Dedifferentiated amniotic fluid mesenchymal stem cell (primary cell): ENCODE data around the gene TTC21A.
"Not testable (repeated sequence)": the region's sequence is repeated elsewhere in the genome, so short reads cannot be mapped to it uniquely, and the experiment has no call there.

Experiments used
- DNase-seq: peaks from one replicate; pipeline ENCODE4 v3.0.0-alpha.2; 2016; ENCODE audit errors: extremely low spot score

TTC21A gene, protein sequence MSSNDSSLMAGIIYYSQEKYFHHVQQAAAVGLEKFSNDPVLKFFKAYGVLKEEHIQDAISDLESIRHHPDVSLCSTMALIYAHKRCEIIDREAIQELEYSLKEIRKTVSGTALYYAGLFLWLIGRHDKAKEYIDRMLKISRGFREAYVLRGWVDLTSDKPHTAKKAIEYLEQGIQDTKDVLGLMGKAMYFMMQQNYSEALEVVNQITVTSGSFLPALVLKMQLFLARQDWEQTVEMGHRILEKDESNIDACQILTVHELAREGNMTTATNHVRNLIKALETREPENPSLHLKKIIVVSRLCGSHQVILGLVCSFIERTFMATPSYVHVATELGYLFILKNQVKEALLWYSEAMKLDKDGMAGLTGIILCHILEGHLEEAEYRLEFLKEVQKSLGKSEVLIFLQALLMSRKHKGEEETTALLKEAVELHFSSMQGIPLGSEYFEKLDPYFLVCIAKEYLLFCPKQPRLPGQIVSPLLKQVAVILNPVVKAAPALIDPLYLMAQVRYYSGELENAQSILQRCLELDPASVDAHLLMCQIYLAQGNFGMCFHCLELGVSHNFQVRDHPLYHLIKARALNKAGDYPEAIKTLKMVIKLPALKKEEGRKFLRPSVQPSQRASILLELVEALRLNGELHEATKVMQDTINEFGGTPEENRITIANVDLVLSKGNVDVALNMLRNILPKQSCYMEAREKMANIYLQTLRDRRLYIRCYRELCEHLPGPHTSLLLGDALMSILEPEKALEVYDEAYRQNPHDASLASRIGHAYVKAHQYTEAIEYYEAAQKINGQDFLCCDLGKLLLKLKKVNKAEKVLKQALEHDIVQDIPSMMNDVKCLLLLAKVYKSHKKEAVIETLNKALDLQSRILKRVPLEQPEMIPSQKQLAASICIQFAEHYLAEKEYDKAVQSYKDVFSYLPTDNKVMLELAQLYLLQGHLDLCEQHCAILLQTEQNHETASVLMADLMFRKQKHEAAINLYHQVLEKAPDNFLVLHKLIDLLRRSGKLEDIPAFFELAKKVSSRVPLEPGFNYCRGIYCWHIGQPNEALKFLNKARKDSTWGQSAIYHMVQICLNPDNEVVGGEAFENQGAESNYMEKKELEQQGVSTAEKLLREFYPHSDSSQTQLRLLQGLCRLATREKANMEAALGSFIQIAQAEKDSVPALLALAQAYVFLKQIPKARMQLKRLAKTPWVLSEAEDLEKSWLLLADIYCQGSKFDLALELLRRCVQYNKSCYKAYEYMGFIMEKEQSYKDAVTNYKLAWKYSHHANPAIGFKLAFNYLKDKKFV (N-terminal part only)

GRCh38 chr3:39107388-39108199, at the start of gene TTC21A, which contains the start of gene GORASP1:
TSS of gene TTC21A (plus strand) at chr3:39107680. CDS start at chr3:39107838, 158 bp downstream.
TSS of gene GORASP1 (minus strand) at chr3:39107627. CDS start at chr3:39107541, 86 bp downstream.
- peak; percentile 89 for DNase-seq

DNA sequence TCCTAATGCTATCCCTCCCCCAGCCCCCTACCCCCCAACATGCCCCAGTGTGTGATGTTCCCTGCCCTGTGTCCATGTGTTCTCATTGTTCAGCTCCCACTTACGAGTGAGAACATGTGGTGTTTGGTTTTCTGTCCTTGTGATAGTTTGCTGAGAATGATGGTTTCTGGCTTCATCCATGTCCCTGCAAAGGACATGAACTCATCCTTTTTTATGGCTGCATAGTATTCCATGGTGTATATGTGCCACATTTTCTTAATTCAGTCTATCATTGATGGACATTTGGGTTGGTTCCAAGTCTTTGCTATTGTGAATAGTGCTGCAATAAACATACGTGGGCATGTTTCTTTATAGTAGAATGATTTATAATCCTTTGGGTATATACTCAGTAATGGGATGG, 46.3 kb upstream of the TTC21A start:
- not testable (repeated sequence) for DNase-seq

DNA sequence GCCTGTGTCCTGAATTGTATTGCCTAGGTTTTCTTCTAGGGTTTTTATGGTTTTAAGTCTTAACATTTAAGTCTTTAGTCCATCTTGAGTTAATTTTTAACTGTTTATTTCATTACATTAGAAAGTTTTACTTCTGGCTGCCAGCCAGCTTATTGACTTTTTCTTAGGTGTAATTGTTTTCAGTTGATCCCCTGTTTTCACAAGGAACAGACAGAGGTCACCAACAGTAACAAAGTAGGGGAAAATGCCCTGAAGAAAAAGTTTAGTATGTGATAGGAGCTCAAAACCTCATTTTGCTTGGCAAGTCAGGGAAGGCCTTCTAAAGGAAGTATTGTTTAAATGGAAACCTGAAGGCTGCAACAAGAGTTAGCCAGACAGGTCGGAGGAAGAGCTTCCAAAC, 45.3 kb upstream of the TTC21A start:
- DNase-seq = no peak

- DNase-seq = no peak
Observed at GRCh38 chr3:39063143-39063542, 44.3 kb upstream of the TTC21A start.

GRCh38 chr3:39064646-39065045, 42.8 kb upstream of the TTC21A start:
- peak; percentile 71 for DNase-seq

DNA sequence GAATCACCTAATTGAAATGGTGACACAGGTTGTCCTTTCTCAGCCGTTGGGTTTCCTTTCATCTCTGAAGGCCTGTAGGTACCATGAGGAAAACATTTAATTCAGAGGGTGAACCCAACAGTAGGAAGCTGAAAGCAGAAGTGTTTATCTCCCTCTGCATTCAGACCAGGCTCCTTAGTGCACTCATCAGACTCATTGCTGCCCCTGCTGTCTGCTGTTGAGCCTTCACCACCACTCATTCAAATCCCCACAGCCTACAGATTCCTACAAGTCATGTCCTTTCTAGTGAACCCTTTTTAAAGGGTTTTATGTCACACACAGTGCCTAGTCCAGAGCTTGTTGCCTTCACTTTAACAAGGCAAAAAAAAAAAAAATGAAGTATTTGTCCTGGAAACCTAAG, 42.3 kb upstream of the TTC21A start:
- DNase-seq = peak; percentile 34

DNA sequence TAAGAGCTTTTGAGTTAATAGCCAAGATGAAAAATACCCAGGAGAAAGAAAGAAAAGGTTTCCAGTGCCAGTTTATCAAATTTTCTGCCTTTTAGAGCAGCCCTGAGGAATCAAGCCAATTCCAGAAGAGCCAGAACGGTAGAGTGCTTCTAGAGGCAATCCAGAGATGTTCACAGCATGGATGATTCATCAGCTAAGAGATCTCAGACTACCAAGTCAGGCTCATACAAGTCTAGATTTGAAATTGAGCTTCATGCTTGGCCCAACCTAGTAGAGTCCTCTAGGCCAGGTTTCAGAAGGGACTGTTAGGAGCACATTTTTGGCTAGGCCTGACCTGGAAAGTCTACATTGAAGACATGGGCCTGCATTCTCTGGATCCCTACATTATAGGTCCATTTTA, 40.2 kb upstream of the TTC21A start:
- no peak for DNase-seq

DNA sequence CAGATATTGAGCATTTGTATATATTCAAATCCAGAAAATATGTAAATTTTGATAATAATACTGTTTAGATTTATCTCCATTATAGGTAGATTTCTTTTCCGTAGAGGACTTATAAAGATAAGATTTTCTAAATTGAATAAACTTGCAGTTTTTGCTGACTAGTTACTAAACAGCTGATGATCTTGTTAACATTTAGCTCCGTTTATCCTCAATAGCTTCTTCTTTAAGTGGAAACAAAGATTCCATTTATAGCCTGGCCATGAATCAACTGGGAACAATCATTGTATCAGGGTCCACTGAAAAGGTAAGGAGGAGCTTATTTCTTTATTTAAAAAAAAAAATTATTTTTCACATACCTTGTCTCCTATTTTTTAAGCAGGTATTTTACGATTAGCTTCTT, 38.9 kb upstream of the TTC21A start:
- DNase-seq = no peak

- DNase-seq = no peak
Observed at GRCh38 chr3:39075910-39076309, 31.6 kb upstream of the TTC21A start.

GRCh38 chr3:39079530-39079929, 27.9 kb upstream of the TTC21A start:
- DNase-seq = no peak

- no peak for DNase-seq
Observed at GRCh38 chr3:39080026-39080425, 27.5 kb upstream of the TTC21A start.

DNA sequence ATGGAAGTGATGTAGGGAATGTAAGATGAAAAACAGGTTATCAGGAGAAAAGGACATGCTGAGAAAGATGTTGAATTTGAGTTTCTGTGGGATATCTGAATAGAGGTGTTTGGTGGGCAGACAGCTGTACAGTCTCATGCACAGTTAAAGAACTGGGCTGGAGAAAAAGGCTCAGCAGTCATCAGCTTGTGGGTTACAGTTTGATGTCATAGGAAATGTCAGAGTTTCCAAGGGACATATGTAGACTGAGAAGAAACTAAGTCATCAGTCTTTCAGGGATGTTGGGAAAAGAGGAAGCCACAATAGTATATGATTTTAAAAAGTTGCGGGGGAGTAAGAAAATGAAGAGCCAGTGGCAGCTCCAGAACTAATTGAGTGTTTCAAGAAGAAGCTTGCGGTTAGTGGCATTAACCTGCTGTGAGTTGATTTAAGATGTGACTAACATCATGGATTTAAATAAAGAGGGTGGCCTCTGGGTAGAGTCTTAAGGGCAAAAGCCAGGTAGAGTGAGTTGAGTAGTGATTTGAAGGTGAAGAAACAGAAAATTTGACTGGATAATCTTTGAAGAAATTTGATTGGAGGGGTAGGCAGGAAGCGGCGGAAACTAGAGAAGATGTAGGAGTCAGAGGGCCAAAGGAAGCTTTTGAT, 24.7 kb upstream of the TTC21A start:
- no peak for DNase-seq

DNA sequence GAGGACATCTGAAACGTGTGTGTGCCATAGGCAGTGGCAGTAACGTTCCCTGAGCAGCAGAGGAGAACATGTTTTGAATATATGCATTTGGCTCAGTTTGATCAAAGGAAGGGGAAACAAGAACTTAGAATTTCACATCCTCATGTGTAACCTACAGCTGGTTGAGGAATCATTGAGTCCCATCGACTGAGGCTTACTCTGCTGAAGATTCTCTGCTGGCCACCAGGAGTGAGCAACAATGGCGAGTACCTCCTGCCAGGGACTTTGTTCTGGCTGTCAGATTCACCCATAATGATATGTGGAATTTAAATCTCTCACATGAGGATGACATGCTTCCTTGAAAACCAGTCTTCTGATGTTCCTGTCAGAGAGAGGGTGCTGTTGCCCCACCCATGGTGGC, 21.3 kb upstream of the TTC21A start:
- no peak for DNase-seq

DNA sequence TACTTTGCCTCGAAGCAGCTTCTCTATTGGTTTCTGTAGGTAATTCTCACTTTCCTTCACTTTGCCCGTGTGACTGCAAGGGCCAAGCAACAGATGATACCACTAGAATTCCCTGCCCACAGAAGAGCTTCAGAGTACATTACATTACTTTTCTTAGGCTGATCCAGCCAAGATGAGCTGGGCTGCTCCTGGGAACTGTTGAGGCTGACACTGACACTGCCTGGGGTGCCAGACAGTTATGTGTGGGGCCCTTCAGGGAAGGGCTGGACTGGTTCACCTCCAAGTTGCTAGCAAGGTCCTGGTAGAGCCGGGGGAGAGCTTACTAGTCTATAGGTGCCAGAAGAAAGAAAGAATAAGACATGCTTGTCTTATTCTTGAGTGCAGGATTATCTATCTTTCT, 19.0 kb upstream of the TTC21A start:
- DNase-seq = no peak

- no peak for DNase-seq
Observed at GRCh38 chr3:39088889-39089288, 18.6 kb upstream of the TTC21A start.

DNA sequence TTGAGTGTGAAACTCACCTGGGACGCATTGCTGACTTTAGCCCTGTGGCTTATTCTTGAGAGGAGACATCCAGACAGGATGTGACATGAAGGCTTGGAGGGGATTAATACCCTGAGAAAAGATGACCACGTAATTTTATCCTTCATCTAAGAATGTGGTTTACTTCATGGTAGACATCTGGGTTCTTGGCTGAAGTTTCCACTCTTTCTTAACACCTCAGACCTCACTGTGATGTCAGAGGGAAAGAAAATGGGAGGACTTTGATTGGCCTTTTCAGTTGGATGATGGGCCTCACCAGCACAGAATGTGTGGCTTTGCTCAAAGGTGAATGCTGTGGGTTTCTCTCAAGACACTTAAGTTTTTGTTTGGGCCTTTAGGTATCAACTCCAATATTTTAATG, 16.6 kb upstream of the TTC21A start:
- no peak for DNase-seq

- DNase-seq = no peak
Observed at GRCh38 chr3:39094851-39095677, 12.4 kb upstream of the TTC21A start.

- no peak for DNase-seq
Observed at GRCh38 chr3:39095778-39096177, 11.7 kb upstream of the TTC21A start.

DNA sequence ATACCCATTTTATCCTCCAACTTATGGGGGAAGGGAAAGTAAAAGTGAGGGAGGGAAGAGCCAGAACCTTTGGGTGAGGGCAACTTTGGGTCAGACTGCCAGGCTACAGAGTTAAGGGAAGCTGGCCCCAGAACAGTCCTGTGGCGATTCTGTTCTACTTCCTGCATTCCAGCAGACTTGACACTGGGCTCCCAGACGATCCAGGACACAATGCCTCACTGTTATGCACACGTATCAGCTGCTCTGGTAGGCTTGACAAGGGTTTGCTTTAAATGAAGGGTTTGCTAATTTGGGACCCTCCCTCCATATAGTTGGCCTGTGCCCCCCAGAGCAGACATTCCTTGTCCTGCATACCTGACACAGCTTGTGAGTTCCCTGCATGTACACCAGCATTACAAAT, 10.7 kb upstream of the TTC21A start:
- DNase-seq = no peak
